H9 (cell line): ENCODE measurements around the gene KRTAP1-3. TPM values are rescaled to one million over a fixed set of nuclear protein-coding genes. Genes with fewer than 3 reads are reported as not detected.

Source experiments
- DNase-seq: peaks from one replicate; pipeline ENCODE4 v3.0.0-alpha.2; 2017
- H2AFZ ChIP-seq: one replicate; pipeline ENCODE4 v1.6.1; 2013; ENCODE audit warnings: mild to moderate bottlenecking, low read length, control low read depth, moderate library complexity
- H2AK5ac ChIP-seq: 2 replicates; pipeline ENCODE4 v1.6.1; 2013; ENCODE audit warnings: low read length, control low read depth, mixed read lengths; ENCODE audit not compliant: insufficient read length
- H2BK120ac ChIP-seq: one replicate; pipeline ENCODE4 v1.6.1; 2013; ENCODE audit warnings: low read depth, mild to moderate bottlenecking, low read length, control low read depth, inconsistent platforms; ENCODE audit not compliant: poor library complexity, severe bottlenecking
- H2BK12ac ChIP-seq: 2 replicates; pipeline ENCODE4 v1.6.1; 2013; ENCODE audit warnings: low read length, control low read depth, mixed read lengths, low read depth; ENCODE audit not compliant: insufficient read length
- H2BK15ac ChIP-seq: 2 replicates; pipeline ENCODE4 v1.6.1; 2013; ENCODE audit warnings: low read depth, low read length, control low read depth
- H2BK20ac ChIP-seq: one replicate; pipeline ENCODE4 v1.6.1; 2013; ENCODE audit warnings: low read depth, mild to moderate bottlenecking, low read length, control low read depth, inconsistent platforms; ENCODE audit not compliant: poor library complexity, severe bottlenecking
- H2BK5ac ChIP-seq: 2 replicates; pipeline ENCODE4 v1.6.1; 2013; ENCODE audit warnings: low read length, control low read depth, mixed read lengths; ENCODE audit not compliant: insufficient read length
- H3K14ac ChIP-seq: 2 replicates; pipeline ENCODE4 v1.6.1; 2013; ENCODE audit warnings: low read length, control low read depth; ENCODE audit not compliant: insufficient read depth
- H3K18ac ChIP-seq: 2 replicates; pipeline ENCODE4 v1.6.1; 2013; ENCODE audit warnings: low read depth, mild to moderate bottlenecking, mixed read lengths, low read length, control low read depth; ENCODE audit not compliant: insufficient read length
- H3K23ac ChIP-seq: 2 replicates; pipeline ENCODE4 v1.6.1; 2013; ENCODE audit warnings: low read length, control low read depth, mixed read lengths, low read depth; ENCODE audit not compliant: insufficient read length
- H3K23me2 ChIP-seq: 2 replicates; pipeline ENCODE4 v1.6.1; 2013; ENCODE audit warnings: low read depth, mild to moderate bottlenecking, mixed read lengths, low read length, control low read depth; ENCODE audit not compliant: insufficient read length, poor library complexity, severe bottlenecking
- H3K27ac ChIP-seq: 2 replicates; pipeline ENCODE4 v1.5.1; 2013; ENCODE audit warnings: low read length, control low read depth, mixed read lengths, low read depth; ENCODE audit not compliant: insufficient read length
- H3K27me3 ChIP-seq: 2 replicates; pipeline ENCODE4 v1.6.1; 2013; ENCODE audit warnings: low read length, control low read depth, inconsistent platforms; ENCODE audit not compliant: insufficient read depth
- H3K4ac ChIP-seq: 2 replicates; pipeline ENCODE4 v1.6.1; 2013; ENCODE audit warnings: low read depth, mild to moderate bottlenecking, control low read depth, inconsistent platforms, low read length, moderate library complexity
- H3K4me1 ChIP-seq: 2 replicates; pipeline ENCODE4 v1.6.1; 2013; ENCODE audit warnings: low read length, control low read depth, inconsistent platforms; ENCODE audit not compliant: insufficient read depth
- H3K4me2 ChIP-seq: 2 replicates; pipeline ENCODE4 v1.6.1; 2013; ENCODE audit warnings: low read length, control low read depth, mixed read lengths; ENCODE audit not compliant: insufficient read length, insufficient read depth
- H3K56ac ChIP-seq: 2 replicates; pipeline ENCODE4 v1.6.1; 2013; ENCODE audit warnings: low read depth, mild to moderate bottlenecking, mixed read lengths, low read length, control low read depth; ENCODE audit not compliant: insufficient read length
- H3K79me1 ChIP-seq: 2 replicates; pipeline ENCODE4 v1.6.1; 2013; ENCODE audit warnings: low read depth, mild to moderate bottlenecking, moderate library complexity, low read length, control low read depth, inconsistent platforms; ENCODE audit not compliant: insufficient read depth, poor library complexity, severe bottlenecking
- H3K79me2 ChIP-seq: 2 replicates; pipeline ENCODE4 v1.6.1; 2013; ENCODE audit warnings: low read length, control low read depth, inconsistent platforms; ENCODE audit not compliant: insufficient read depth
- H3K9ac ChIP-seq: 2 replicates; pipeline ENCODE4 v1.6.1; 2013; ENCODE audit warnings: low read length, control low read depth, mixed read lengths; ENCODE audit not compliant: insufficient read length; ENCODE audit errors: extremely low read depth
- H3K9me3 ChIP-seq: one replicate; pipeline ENCODE4 v1.6.1; 2013; ENCODE audit warnings: low read depth, low read length, inconsistent platforms; ENCODE audit not compliant: control insufficient read depth
- H3T11ph ChIP-seq: one replicate; pipeline ENCODE4 v1.6.1; 2013; ENCODE audit warnings: mild to moderate bottlenecking, low read length, control low read depth, inconsistent platforms
- H4K20me1 ChIP-seq: one replicate; pipeline ENCODE4 v1.6.1; 2013; ENCODE audit not compliant: control insufficient read depth, insufficient read length, insufficient read depth
- H4K5ac ChIP-seq: 2 replicates; pipeline ENCODE4 v1.6.1; 2013; ENCODE audit warnings: low read depth, mild to moderate bottlenecking, mixed read lengths, low read length, control low read depth; ENCODE audit not compliant: insufficient read length
- H4K8ac ChIP-seq: replicated peaks from 2 replicates; pipeline ENCODE4 v1.6.1; 2013; ENCODE audit warnings: low read length, control low read depth, mixed read lengths, low read depth; ENCODE audit not compliant: insufficient read length
- H4K91ac ChIP-seq: 2 replicates; pipeline ENCODE4 v1.6.1; 2013; ENCODE audit warnings: low read depth, mild to moderate bottlenecking, moderate library complexity, mixed read lengths, low read length, control low read depth; ENCODE audit not compliant: insufficient read length
- H3K27ac Mint-ChIP-seq, 3 experiments: 2 replicates in 2 of 3; 3 replicates in 1 of 3; pipeline ENCODE4 v1.8.0; 2020 to 2021; ENCODE audit warnings: mixed read lengths in 3 of 3, mild to moderate bottlenecking in 1 of 3, moderate library complexity in 1 of 3
- H3K27me3 Mint-ChIP-seq: 2 replicates; pipeline ENCODE4 v1.8.0; 2021; ENCODE audit warnings: low read depth, mild to moderate bottlenecking, moderate library complexity, mixed read lengths
- H3K36me3 Mint-ChIP-seq, 3 experiments: 2 replicates in 2 of 3; 3 replicates in 1 of 3; pipeline ENCODE4 v1.8.0; 2020 to 2021; ENCODE audit warnings: low read depth in 3 of 3, mixed read lengths in 3 of 3; ENCODE audit not compliant: insufficient read depth in 1 of 3
- H3K4me1 Mint-ChIP-seq, 2 experiments: 2 replicates each; pipeline ENCODE4 v1.8.0; 2020; ENCODE audit warnings: mixed read lengths in 2 of 2
- H3K4me3 Mint-ChIP-seq, 2 experiments: 2 replicates in 1 of 2; 3 replicates in 1 of 2; pipeline ENCODE4 v1.8.0; 2020 to 2021; ENCODE audit warnings: mild to moderate bottlenecking in 2 of 2, mixed read lengths in 2 of 2, moderate library complexity in 1 of 2
- H3K9me3 Mint-ChIP-seq, 2 experiments: 2 replicates in 1 of 2; 3 replicates in 1 of 2; pipeline ENCODE4 v1.8.0; 2020; ENCODE audit warnings: mild to moderate bottlenecking in 2 of 2, mixed read lengths in 2 of 2, moderate library complexity in 1 of 2
- CTCF ChIP-seq: fragments of 200-600 bp; sonication (generic); conservative IDR thresholded peaks from 3 replicates; pipeline ENCODE4 v1.8.0; 2021; ENCODE audit warnings: antibody characterized with exemption, mild to moderate bottlenecking
- WGBS: extraction: QIAGEN DNeasy Blood & Tissue Kit; methylation state at CpG from one replicate; pipeline ENCODE4 v1.1.7; 2013; ENCODE audit warnings: missing lambda C conversion rate, low lambda C conversion rate, mixed read lengths; ENCODE audit not compliant: insufficient read length; ENCODE audit errors: extremely low coverage; 5-methylcytosine and 5-hydroxymethylcytosine counted together
- total RNA-seq: library from RNA; stranded (reverse); gene quantifications from 2 replicates; pipeline ENCODE4 v1.2.1, GENCODE V29; 2021

Gene KRTAP1-3
- total RNA-seq, 1 experiment from 2014 or later = not detected

GRCh38 chr17:41063449-41063848, 28.8 kb upstream of the KRTAP1-3 start:
- Histone ChIP-seq H2BK15ac (no peak overlapping the region), H3K9ac (no peak overlapping the region), H2BK120ac (no peak overlapping the region), H3K4me1 (no peaks in the 10 kb centered on the region), H3K27ac (no peak overlapping the region), H3K56ac (no peak overlapping the region), H3K23ac (no peak overlapping the region), H3K4me2 (no peak overlapping the region), H2AFZ (no peak overlapping the region), H3K27me3 (no peaks in the 10 kb centered on the region), H3K79me1 (no peaks in the 10 kb centered on the region), H3K79me2 (no peaks in the 10 kb centered on the region), H4K8ac (no peak overlapping the region), H3K4ac (no peak overlapping the region), H3K18ac (no peak overlapping the region), H4K91ac (no peak overlapping the region), H4K5ac (no peak overlapping the region), H2BK5ac (no peak overlapping the region), H3K23me2 (no peaks in the 10 kb centered on the region), H2BK12ac (no peak overlapping the region), H4K20me1 (no peaks in the 10 kb centered on the region), H3K9me3 (no peaks in the 10 kb centered on the region), H3T11ph (no peak overlapping the region), H2BK20ac (no peak overlapping the region), H3K14ac (no peak overlapping the region), H2AK5ac (no peak overlapping the region)
- Mint-ChIP-seq H3K36me3 (no peaks in the 10 kb centered on the region), H3K4me3 (no peak overlapping the region), H3K27me3 (no peaks in the 10 kb centered on the region), H3K9me3 (no peaks in the 10 kb centered on the region), H3K4me1 (peaks cover 4 to 13% of the 10 kb centered on the region in 2 experiments), H3K27ac (no peak overlapping the region)
- no peak for DNase-seq
- no CpG with 5 or more reads among the region's 4 CpGs for WGBS
- TF ChIP-seq CTCF = no peak
